Thyroid gland (tissue), 4 donors: Measurements from ENCODE around the gene MRPL2.

Experiments used
- POLR2A ChIP-seq, 2 donors: fragments of 450-650 bp; IDR thresholded peaks; one replicate each; pipeline ENCODE4 v1.6.1; 2017; ENCODE audit warnings: antibody characterized with exemption in 2 of 2, mild to moderate bottlenecking in 2 of 2, moderate library complexity in 1 of 2
- TF ChIP-seq, protein P1 (sequence below), 6 experiments: fragments of 200-600 bp in 3 of 6; fragments of 450-650 bp in 3 of 6; sonication (generic) in 3 of 6; IDR thresholded peaks; one replicate each; pipeline ENCODE4 v1.5.1; 2016 to 2019; ENCODE audit warnings: antibody characterized with exemption in 6 of 6, mild to moderate bottlenecking in 2 of 6, inconsistent platforms in 1 of 6, moderate library complexity in 1 of 6

DNA sequence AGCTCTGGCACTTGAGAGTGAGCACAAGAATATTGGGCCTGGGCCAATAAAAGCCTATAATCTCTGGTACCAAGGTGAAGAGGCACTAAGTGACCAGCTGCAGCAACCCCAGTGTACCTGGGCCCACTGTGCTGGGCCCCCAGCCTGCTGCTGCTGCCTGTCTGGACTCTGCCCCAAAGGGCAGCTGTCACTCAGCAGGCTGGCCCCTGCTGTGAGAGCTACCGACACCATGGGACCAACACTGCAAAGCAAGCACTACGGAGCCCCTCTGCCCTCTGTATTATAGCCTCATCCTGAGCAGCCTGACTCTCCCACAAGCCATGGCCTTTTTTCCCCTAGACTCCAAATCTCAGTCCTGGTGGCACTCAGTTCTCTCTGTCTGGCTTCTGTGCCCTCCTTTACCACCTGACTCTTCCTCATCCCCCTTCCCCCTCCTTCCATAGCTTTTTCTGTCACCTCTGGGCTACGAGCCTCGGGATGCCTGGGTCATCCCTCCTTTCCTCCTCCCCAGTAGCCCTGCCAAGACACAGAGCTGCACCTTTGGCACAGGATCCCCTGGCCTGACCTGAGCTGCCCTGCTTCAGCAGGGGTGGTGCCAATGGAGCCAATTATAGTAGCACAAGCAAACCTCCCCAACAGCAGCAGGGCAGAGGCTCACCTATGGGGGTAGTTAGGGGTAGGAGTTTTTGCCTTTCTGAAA is 23.6 kb downstream of the MRPL2 start:
- no peak for TF ChIP-seq POLR2A (IDR thresholded peaks at IDR 0.05)
- TF ChIP-seq, protein P1, sequence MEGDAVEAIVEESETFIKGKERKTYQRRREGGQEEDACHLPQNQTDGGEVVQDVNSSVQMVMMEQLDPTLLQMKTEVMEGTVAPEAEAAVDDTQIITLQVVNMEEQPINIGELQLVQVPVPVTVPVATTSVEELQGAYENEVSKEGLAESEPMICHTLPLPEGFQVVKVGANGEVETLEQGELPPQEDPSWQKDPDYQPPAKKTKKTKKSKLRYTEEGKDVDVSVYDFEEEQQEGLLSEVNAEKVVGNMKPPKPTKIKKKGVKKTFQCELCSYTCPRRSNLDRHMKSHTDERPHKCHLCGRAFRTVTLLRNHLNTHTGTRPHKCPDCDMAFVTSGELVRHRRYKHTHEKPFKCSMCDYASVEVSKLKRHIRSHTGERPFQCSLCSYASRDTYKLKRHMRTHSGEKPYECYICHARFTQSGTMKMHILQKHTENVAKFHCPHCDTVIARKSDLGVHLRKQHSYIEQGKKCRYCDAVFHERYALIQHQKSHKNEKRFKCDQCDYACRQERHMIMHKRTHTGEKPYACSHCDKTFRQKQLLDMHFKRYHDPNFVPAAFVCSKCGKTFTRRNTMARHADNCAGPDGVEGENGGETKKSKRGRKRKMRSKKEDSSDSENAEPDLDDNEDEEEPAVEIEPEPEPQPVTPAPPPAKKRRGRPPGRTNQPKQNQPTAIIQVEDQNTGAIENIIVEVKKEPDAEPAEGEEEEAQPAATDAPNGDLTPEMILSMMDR (IDR thresholded peaks at IDR 0.05): no peak
